Stimulated activated naive B cell treated with anti-CD40 and anti-IgM and Interleukin-4, amounts not matched to agents 10 μg/mL and 1 μg/mL and 100 μg/mL, for 72 hours (primary cell): ENCODE results near the gene GP5.

Source experiments
- ATAC-seq, 2 donors: fragments of 150-1000 bp; cut with Tn5 transposase; replicated peaks; 2 replicates each; pipeline ENCODE4 v1.10.0; 2021; ENCODE audit warnings: moderate library complexity in 1 of 2
- DNase-seq: peaks from one replicate; pipeline ENCODE4 v3.0.0; 2021
- H3K27ac Mint-ChIP-seq: one replicate; pipeline ENCODE4 v1.8.0; 2022; ENCODE audit warnings: mild to moderate bottlenecking, mixed read lengths
- H3K27me3 Mint-ChIP-seq, 2 donors: one replicate each; pipeline ENCODE4 v1.8.0; 2022; ENCODE audit warnings: mixed read lengths in 2 of 2
- H3K36me3 Mint-ChIP-seq, 2 donors: one replicate each; pipeline ENCODE4 v1.8.0; 2022; ENCODE audit warnings: mixed read lengths in 2 of 2, mild to moderate bottlenecking in 1 of 2
- H3K4me1 Mint-ChIP-seq, 2 donors: one replicate each; pipeline ENCODE4 v1.8.0; 2022; ENCODE audit warnings: mixed read lengths in 2 of 2, mild to moderate bottlenecking in 1 of 2
- H3K4me3 Mint-ChIP-seq, 2 donors: one replicate each; pipeline ENCODE4 v1.8.0; 2022; ENCODE audit warnings: mild to moderate bottlenecking in 2 of 2, mixed read lengths in 2 of 2, moderate library complexity in 1 of 2
- H3K9me3 Mint-ChIP-seq, 2 donors: one replicate each; pipeline ENCODE4 v1.8.0; 2022; ENCODE audit warnings: mixed read lengths in 2 of 2, mild to moderate bottlenecking in 1 of 2

The GP5 gene

DNA sequence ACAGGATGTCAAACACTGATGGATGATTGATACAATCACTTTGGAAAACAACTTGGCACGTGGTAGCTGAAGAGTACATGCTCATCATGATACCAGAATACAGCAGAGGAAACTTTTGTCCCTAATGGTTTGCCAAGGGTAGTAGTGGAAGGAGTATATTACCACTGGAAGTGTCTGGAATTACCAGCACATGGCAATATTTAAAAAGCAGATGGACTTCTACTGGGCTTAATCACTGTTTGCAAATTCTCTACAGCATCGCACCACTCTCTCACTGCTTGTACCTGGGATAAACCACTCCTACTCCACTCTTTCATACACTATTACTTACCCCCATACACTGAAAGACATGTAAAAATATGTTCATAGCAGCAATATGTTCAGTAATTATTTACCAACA is 19.6 kb upstream of the GP5 start:
- Mint-ChIP-seq H3K27me3 (no peaks in the 10 kb centered on the region), H3K9me3 (no peaks in the 10 kb centered on the region), H3K4me3 (no peak overlapping the region), H3K36me3 (peaks cover 18 to 56% of the 10 kb centered on the region in 2 donors), H3K4me1 (no peaks in the 10 kb centered on the region), H3K27ac (no peak overlapping the region)
- ATAC-seq = no peak
- DNase-seq = no peak

DNA sequence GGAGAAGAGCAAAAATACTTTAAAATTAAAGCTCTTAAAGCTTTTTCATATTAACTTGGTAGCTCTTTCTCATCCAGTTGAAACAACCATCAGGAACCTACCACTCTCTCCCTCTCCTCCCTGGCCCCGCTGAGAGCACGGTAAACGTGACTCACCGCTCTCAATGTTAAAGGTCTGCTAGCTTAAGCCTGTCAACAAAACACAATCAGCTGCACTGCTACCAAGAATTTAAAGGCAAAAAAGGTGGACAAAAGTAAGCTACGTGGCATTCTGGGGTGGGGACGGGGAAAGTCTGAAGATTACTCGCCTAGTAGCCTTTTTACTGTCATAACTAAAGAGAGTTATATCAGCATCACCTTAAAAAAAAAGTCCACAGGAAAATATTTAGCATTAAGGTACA is 8.4 kb upstream of the GP5 start:
- Mint-ChIP-seq H3K4me1 (no peaks in the 10 kb centered on the region), H3K9me3 (no peaks in the 10 kb centered on the region), H3K4me3 (no peak overlapping the region), H3K27me3 (no peaks in the 10 kb centered on the region), H3K27ac (no peak overlapping the region), H3K36me3 (peaks cover 21 to 34% of the 10 kb centered on the region in 2 donors)
- ATAC-seq (no peak), DNase-seq (no peak)

DNA sequence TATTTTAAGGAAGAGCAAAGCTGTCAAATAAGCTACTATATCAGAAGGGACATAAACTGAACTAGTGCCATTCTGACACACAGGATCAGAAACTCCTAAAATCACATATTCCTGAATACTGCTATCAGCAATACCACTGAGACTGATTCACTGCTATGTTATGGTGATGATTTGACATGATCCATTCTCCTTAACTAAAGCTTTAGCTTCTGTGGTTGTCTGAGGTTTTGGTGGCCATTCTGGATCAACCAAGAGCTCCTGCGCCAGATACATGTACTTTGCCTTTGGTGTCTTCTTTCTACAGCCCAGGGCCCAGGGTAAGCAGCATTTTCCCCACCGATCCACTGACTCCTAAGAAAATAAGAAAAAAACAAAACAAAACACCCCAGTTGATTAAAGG is 6.7 kb upstream of the GP5 start:
- no peak for ATAC-seq
- Mint-ChIP-seq H3K4me1 (no peaks in the 10 kb centered on the region), H3K36me3 (peaks cover 18 to 27% of the 10 kb centered on the region in 2 donors), H3K27ac (no peak overlapping the region), H3K27me3 (no peaks in the 10 kb centered on the region), H3K4me3 (no peak overlapping the region), H3K9me3 (no peaks in the 10 kb centered on the region)
- DNase-seq = no peak

DNA sequence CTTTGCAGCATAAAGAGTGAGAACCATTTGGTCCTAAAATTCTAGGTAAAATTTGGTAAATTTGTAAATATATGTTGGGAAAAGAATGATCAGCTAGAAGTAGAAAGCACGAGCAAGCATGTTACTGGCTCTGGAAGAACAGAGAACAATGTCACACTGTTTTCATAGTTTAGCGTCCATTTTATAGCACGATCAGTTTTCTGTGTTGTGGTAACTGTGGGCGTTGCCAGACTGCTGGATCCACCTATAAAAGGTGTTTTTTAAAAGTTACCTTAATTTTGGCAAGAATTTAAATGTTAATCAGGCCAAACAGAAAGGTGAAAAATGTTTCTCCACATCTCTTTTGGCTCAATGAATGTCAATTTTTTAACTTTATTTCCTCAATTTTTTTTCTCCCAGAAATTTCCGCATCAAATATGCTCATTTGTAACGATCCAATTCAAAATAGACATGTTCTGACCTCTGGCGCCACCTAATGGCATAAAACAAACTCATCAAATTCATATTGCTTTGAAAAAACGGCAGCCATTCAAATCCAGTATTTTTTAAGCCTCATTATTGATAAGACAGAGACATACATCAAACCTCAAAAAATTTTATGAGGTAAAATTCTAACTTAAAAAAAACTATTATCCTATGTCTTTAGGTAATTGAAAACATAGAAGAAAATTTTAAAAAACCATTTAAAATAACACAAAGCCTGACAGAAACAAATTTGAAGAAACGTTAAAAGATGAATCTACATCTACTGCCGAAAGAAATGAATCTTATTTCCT is 5.5 kb upstream of the GP5 start:
- Mint-ChIP-seq H3K27ac (no peak overlapping the region), H3K9me3 (no peaks in the 10 kb centered on the region), H3K36me3 (peaks cover 15 to 16% of the 10 kb centered on the region in 2 donors), H3K4me1 (peaks cover 0 to 4% of the 10 kb centered on the region in 2 donors), H3K4me3 (no peak overlapping the region), H3K27me3 (peaks cover 4 to 7% of the 10 kb centered on the region in 2 donors)
- DNase-seq = no peak
- no peak for ATAC-seq

DNA sequence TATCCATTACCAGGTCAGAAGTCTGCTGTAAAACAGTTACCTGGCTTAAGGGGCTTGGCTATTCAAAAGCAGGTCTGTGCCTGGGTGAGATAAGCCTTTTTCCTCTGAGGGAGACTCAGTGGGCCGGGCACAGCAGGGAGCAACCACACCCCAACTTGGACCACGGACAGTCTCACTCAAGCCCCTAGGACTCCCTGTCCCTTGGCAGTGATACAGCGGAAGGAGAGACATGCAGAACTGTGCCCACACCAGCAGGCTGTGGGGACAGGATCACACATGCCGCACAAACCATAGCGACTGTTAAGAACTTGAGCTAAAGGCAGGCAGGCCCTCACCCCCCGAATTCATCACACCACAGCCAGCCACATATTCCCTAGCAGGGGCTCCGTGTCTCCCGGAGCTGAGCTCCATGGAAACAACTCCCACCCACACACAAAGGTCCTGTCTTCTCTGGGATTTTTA is 2.8 kb upstream of the GP5 start:
- H3K27me3 Mint-ChIP-seq = peaks cover 24 to 34% of the 10 kb centered on the region in 2 donors
- DNase-seq (no peak), ATAC-seq (no peak)
- no peak overlapping the region for H3K27ac Mint-ChIP-seq
- H3K9me3 Mint-ChIP-seq = no peaks in the 10 kb centered on the region
- H3K4me1 Mint-ChIP-seq = peaks cover 18 to 21% of the 10 kb centered on the region in 2 donors
- peaks cover 7 to 15% of the 10 kb centered on the region in 2 donors for H3K36me3 Mint-ChIP-seq
- H3K4me3 Mint-ChIP-seq = no peak overlapping the region

DNA sequence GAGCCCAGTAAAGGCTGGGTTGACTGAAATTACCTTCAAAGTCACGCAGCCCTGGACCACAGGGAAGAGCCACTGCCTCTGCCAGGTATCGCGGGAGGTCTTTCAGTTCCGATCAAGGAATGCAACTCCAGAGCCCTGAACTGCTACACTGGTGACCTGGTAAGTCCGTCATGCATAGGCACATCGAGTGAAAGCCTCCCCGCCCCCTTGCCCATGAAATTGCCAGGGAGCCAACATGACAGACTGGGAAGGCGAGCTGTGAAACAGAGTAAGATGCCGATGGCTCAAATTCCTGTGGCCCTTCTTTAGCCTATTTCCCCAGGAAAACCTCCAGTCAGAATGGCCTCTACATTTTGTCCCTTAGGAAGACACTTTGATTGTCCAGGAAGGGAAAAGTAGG is 2.3 kb upstream of the GP5 start:
- ATAC-seq = no peak
- DNase-seq = no peak

DNA sequence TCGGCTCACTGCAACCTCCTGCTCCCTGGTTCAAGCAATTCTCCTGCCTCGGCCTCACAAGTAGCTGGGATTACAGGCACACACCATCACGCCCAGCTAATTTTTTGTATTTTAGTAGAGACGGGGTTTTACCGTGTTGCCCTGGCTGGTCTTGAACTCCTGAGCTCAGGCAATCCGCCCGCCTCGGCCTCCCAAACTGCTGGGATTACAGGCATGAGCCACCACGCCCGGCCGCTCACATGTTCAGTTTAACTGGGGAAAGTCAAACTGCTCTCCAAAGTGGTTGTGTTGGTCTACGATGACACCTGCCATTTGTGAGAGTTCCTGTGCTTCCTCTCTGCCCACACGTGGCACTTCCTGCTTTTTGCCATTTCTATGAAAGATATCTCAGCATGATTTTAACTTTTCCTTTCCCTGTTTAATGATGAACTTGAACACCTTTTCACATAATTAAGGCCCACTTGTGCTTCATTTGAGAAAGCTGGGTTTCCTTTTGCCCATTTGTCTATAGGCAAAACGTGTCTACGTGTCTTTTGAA is 877 bp upstream of the GP5 start:
- Mint-ChIP-seq H3K9me3 (no peaks in the 10 kb centered on the region), H3K27me3 (peaks cover 30 to 50% of the 10 kb centered on the region in 2 donors), H3K4me3 (no peak overlapping the region), H3K36me3 (peaks cover 3 to 10% of the 10 kb centered on the region in 2 donors), H3K4me1 (peaks cover 28 to 39% of the 10 kb centered on the region in 2 donors), H3K27ac (no peak overlapping the region)
- no peak for DNase-seq
- ATAC-seq = no peak

More for the DNA sequence above, 2.3 kb upstream of the GP5 start:
- Mint-ChIP-seq H3K9me3 (no peaks in the 10 kb centered on the region), H3K4me3 (no peak overlapping the region), H3K27ac (no peak overlapping the region), H3K4me1 (peaks cover 20 to 25% of the 10 kb centered on the region in 2 donors), H3K27me3 (peaks cover 25 to 36% of the 10 kb centered on the region in 2 donors), H3K36me3 (peaks cover 7 to 15% of the 10 kb centered on the region in 2 donors)

DNA sequence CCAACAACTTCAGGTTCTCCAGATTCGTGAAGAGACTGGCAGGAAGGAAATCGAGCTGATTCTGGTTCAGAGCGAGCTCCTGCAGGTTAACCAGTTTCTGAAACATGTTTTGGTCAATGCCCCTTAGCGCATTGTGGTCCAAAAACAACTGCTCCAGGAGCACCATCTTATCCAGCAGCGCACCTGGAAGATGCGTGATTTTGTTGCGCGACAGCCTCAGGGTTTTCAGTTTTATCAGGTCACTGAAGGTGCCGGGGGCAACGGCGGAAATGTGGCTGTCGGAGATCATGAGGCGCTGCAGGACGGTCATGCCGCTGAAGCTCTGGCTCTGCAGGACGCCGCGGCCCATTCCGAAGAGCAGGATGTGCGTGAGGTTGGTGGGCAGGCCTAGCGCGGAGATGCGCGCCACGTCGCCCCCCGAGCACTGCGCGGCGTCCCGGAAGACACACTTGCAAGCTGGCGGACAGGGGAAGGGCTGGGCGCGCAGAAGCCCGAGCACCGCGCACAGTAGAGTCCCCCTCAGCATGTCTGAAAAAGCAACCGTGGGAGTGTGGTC is 1.2 kb downstream of the GP5 start:
- Mint-ChIP-seq H3K27me3 (peaks cover 34 to 58% of the 10 kb centered on the region in 2 donors), H3K9me3 (no peaks in the 10 kb centered on the region), H3K4me1 (peaks cover 28 to 39% of the 10 kb centered on the region in 2 donors), H3K27ac (peak overlapping the region; percentile 62), H3K4me3 (peak overlapping the region; percentile 69 to 84), H3K36me3 (peaks cover 1 to 5% of the 10 kb centered on the region in 2 donors)
- ATAC-seq (peak; percentile 28 to 37), DNase-seq (no peak)

DNA sequence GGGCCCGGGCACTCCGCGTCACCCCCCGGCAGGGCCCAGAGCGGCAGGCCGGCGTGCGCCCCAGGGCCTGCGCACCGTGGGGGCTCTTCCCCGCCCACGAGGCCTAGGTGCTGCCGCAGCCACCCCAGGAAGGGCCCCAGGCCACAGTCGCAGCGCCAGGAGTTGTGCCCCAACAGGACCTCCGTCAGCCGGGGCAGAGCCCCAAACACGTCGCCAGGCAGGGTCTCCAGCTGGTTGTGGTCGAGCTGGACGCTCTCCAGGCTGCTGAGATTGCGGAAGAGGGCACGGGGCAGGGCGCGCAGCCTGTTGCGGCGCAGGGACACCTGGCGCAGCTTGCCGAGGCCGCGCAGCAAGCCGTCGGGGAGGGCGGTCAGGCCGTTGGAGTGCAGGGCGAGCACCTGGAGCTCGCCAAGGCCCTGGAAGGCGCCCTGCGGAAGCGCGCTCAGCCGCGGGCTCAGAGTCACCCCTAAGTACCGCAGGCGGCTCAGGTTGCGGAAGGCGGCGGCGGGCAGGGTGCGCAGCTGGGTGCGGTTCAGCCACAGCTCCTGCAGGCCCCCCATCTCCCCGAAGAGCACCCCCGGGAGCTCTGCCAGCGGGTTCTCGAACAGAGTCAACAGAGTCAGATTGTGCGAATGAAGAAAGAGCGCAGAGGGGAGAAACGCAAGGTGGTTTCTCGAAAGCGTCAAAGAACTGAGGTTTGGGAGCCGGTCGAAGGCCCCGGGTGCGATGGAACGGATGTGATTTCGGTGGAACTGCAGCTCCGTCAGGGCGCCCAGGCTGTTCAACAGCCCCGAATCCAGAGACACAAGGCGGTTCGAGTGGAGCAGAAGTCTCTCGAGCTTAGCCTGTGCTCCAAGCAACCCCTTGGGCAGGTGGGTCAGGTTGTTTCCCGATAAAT is 2.0 kb downstream of the GP5 start:
- peak; percentile 8 for DNase-seq
- H3K9me3 Mint-ChIP-seq = no peaks in the 10 kb centered on the region
- peaks cover 34 to 58% of the 10 kb centered on the region in 2 donors for H3K27me3 Mint-ChIP-seq
- ATAC-seq = peak; percentile 34 to 40
- peak overlapping the region; percentile 62 for H3K27ac Mint-ChIP-seq
- H3K4me3 Mint-ChIP-seq = peak overlapping the region; percentile 69 to 84
- peaks cover 0 to 2% of the 10 kb centered on the region in 2 donors for H3K36me3 Mint-ChIP-seq
- peaks cover 28 to 39% of the 10 kb centered on the region in 2 donors for H3K4me1 Mint-ChIP-seq

DNA sequence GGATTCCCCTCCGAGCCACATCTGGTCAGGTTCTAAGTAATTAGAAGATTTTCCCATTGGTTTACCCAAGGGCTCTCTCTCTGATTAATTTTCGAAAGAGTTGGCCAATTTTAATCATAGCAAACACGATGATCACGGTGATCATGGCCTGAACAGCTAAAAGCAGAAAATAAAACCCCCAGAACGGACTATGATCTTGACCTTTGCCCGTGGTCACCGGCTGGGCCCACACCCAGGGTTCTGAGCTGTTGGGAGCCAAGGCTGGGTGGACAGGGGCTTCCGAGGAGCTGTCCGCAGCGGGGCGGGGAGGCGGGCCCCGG is 2.6 kb downstream of the GP5 start:
- no peak overlapping the region for H3K27ac Mint-ChIP-seq
- DNase-seq (no peak), ATAC-seq (no peak)
- H3K4me1 Mint-ChIP-seq = peaks cover 28 to 39% of the 10 kb centered on the region in 2 donors
- H3K27me3 Mint-ChIP-seq = peaks cover 34 to 59% of the 10 kb centered on the region in 2 donors
- no peaks in the 10 kb centered on the region for H3K36me3 Mint-ChIP-seq
- H3K9me3 Mint-ChIP-seq = no peaks in the 10 kb centered on the region
- peak overlapping the region; percentile 60 to 69 for H3K4me3 Mint-ChIP-seq

DNA sequence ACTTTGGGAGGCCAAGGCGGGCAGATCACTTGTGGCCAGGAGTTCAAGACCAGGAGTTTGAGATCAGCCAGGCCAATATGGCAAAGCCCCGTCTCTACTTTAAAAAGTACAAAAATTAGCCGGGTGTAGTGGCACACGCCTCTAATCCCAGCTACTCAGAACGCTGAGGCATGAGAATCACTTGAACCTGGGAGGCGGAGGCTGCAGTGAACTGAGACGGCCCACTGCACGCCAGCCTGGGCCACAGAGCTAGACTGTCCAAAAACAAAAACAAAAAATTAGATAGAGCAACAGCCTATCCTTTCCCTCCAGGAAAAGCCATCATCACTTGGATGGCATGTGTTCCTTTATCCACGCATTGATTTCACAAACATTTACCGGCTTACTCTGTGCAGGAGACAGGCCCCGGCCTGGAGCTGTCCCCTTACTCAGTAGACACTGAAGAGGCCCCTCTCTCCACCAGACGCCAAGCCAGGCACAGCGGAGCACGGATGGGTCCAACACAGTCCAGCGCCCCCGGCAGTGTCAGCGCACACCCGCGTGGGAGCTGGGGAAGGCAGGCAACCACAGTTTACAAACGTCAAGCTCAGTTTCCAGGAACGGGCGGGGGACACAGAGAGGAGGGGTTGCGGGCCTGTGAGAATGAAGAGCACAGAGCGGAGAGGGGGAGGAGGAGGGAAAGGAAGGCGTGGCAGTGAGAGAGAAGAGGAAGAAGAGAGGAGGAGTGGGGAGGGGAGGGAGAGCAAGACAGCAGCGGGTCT is 3.1 kb downstream of the GP5 start:
- H3K4me1 Mint-ChIP-seq = peaks cover 28 to 39% of the 10 kb centered on the region in 2 donors
- peak overlapping the region; percentile 60 to 69 for H3K4me3 Mint-ChIP-seq
- peaks cover 2 to 5% of the 10 kb centered on the region in 2 donors for H3K9me3 Mint-ChIP-seq
- H3K27me3 Mint-ChIP-seq = peaks cover 34 to 64% of the 10 kb centered on the region in 2 donors
- no peak overlapping the region for H3K27ac Mint-ChIP-seq
- peaks cover 0 to 1% of the 10 kb centered on the region in 2 donors for H3K36me3 Mint-ChIP-seq
- DNase-seq = peak; percentile 9
- peak; percentile 48 to 52 for ATAC-seq

DNA sequence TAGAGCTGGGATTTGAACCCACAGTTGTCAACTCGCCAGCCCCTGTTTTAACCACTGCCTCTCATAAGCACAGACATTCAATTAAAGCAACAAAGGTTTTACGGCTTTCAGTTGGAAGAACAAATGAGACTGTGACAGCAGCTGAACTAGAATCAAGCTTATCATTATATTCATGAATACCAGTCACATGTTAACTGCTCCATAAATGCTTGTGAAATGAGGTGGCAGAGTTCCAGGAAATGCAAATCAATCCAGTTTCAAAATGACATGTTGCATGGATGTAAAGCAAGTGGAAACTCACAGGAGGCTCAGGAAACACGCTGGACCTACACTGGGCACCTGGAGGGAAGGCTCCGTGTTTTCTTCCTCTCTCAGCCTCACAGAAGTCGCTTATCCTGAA is 3.9 kb downstream of the GP5 start:
- H3K4me3 Mint-ChIP-seq = no peak overlapping the region
- ATAC-seq (peak in 1 of 2 donors; percentile 12), DNase-seq (no peak)
- H3K9me3 Mint-ChIP-seq = peaks cover 8 to 12% of the 10 kb centered on the region in 2 donors
- H3K4me1 Mint-ChIP-seq = peaks cover 28 to 39% of the 10 kb centered on the region in 2 donors
- peak overlapping the region; percentile 43 for H3K27ac Mint-ChIP-seq
- H3K36me3 Mint-ChIP-seq = peaks cover 6 to 9% of the 10 kb centered on the region in 2 donors
- H3K27me3 Mint-ChIP-seq = peaks cover 34 to 70% of the 10 kb centered on the region in 2 donors

DNA sequence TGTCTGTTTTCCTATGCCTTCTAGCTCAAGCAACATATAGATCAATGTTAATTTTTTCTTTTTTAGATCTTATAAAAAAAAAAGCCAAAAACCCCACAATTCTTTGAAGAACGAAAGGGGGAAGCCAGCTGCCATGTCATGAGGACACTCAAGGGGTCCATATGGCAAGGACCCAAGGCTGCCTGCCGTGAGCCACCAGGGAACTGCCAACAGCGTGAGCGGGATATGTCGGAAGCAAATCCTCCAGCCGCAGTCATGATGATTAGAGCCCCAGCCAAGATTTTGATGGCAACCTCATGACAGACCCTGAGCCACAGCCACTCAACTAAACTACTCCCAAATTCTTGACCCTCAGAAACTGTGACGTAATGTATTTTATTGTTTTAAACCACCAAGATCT is 6.5 kb downstream of the GP5 start:
- Mint-ChIP-seq H3K9me3 (peaks cover 8 to 15% of the 10 kb centered on the region in 2 donors), H3K36me3 (peaks cover 6 to 9% of the 10 kb centered on the region in 2 donors), H3K4me3 (no peak overlapping the region), H3K4me1 (peaks cover 15 to 25% of the 10 kb centered on the region in 2 donors), H3K27me3 (peaks cover 24 to 50% of the 10 kb centered on the region in 2 donors), H3K27ac (no peak overlapping the region)
- ATAC-seq (no peak), DNase-seq (no peak)
